Occipital lobe (tissue), 2 donors: ENCODE measurements around the gene ZNF253. TPM values are rescaled to one million over a fixed set of nuclear protein-coding genes. Genes with fewer than 3 reads are reported as not detected.
"Not testable (repeated sequence)": the region's sequence is repeated elsewhere in the genome, so short reads cannot be mapped to it uniquely, and the experiment has no call there.

Experiments
- DNase-seq: peaks from one replicate; lab custom pipeline; 2025; lab: John Stamatoyannopoulos, UW
- total RNA-seq: library from RNA; depleted of rRNA; stranded (reverse); fragments of >200 nt; gene quantifications from one replicate; pipeline ENCODE4 v1.2.3, GENCODE V29; 2014

Gene ZNF253
- total RNA-seq, 1 donor from 2014 or later = 44.3 TPM

- DNase-seq = not testable (repeated sequence)
Measured at GRCh38 chr19:19892055-19892941, 26.6 kb downstream of the ZNF253 start.

GRCh38 chr19:19900139-19900728 lies 34.6 kb downstream of the ZNF253 start:
- DNase-seq = no peak

GRCh38 chr19:19900729-19901444 lies 35.2 kb downstream of the ZNF253 start, which contains the start of gene ZNF93:
Gene ZNF93 (plus strand): TSS chr19:19900946. CDS start chr19:19901089, 143 bp downstream.
- DNase-seq = peak; percentile 87

- DNase-seq = not testable (repeated sequence)
Measured at GRCh38 chr19:19907551-19907950, 41.9 kb downstream of the ZNF253 start.

GRCh38 chr19:19909654-19910053 lies 44.0 kb downstream of the ZNF253 start:
- no peak for DNase-seq

- DNase-seq = no peak
Measured at GRCh38 chr19:19911150-19911549, 45.5 kb downstream of the ZNF253 start.

GRCh38 chr19:19914596-19914995 lies 48.9 kb downstream of the ZNF253 start:
- no peak for DNase-seq

- not testable (repeated sequence) for DNase-seq
Measured at GRCh38 chr19:19930417-19930816, 64.7 kb downstream of the ZNF253 start.

- DNase-seq = not testable (repeated sequence)
Measured at GRCh38 chr19:19933432-19934314, 68.0 kb downstream of the ZNF253 start.

- DNase-seq = no peak
Measured at GRCh38 chr19:19937403-19937802, 71.7 kb downstream of the ZNF253 start.

GRCh38 chr19:19938449-19938848 lies 72.8 kb downstream of the ZNF253 start:
- DNase-seq = no peak

GRCh38 chr19:19943848-19944582 lies 78.3 kb downstream of the ZNF253 start:
- DNase-seq = no peak

Other genes starting within 250 kb of the ZNF253 start
- gene PBX4, start 247.2 kb upstream of the ZNF253 start, total RNA-seq = 14.8 TPM
- 13.3 TPM for gene LPAR2, start 237.7 kb upstream of the ZNF253 start, total RNA-seq
- 14.3 TPM for gene GMIP, start 222.2 kb upstream of the ZNF253 start, total RNA-seq
- 19.8 TPM for gene ATP13A1, start 202.2 kb upstream of the ZNF253 start, total RNA-seq
- 12.2 TPM for gene ZNF101, start 197.0 kb upstream of the ZNF253 start, total RNA-seq
- 30.3 TPM for gene ZNF14, start 132.8 kb upstream of the ZNF253 start, total RNA-seq
- gene ZNF506, start 44.1 kb upstream of the ZNF253 start, total RNA-seq = 69.3 TPM
- 27.0 TPM for gene ZNF93, start 35.1 kb downstream of the ZNF253 start, total RNA-seq
- 18.2 TPM for gene ZNF682, start 173.6 kb downstream of the ZNF253 start, total RNA-seq
- 3.0 TPM for gene ZNF90, start 212.1 kb downstream of the ZNF253 start, total RNA-seq